HG03045 (cell line): Measurements from ENCODE around the gene FAM20C.
"Not testable (repeated sequence)": the region's sequence is repeated elsewhere in the genome, so short reads cannot be mapped to it uniquely, and the experiment has no call there.

Source experiments
- ATAC-seq: cut with Tn5 transposase; IDR thresholded peaks from one replicate; pipeline ENCODE4 v1.9.1; 2021; ENCODE audit warnings: mild to moderate bottlenecking, moderate library complexity; ENCODE audit not compliant: unreplicated experiment

The FAM20C gene

DNA sequence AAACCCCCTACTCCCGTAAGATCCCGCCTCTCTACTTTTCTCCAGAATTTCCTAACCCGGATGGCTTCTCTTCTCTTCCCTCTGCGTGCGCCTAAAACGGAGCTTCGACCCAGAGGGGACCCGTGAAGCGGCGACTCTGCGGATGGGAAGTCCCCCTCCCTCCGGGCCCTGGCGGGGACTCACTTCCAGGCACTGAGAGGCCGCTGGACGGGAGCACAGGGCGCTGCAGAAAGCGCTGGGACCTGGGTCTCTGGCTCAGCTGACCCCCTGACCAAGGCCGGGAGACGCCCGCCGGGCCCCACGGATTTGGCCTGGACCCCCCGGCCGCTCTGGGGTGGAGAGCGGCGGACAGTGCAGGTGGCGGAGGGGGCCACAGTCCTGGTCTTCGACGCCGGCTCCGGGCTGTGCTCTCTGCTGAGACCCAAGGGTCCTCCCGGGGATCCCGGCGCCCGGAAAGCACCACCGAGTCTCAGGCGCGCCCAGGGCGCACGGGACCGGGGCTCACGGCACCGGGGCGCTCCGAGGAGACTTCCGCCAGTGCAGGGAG, 96.9 kb downstream of the FAM20C start:
- no peak for ATAC-seq

- no peak for ATAC-seq
These were observed 97.6 kb downstream of the FAM20C start, which contains the start of gene FOXL3 for GRCh38 chr7:289756-290553. TSS of gene FOXL3 (plus strand) at chr7:290170. CDS start at chr7:290170, 0 bp downstream.

DNA sequence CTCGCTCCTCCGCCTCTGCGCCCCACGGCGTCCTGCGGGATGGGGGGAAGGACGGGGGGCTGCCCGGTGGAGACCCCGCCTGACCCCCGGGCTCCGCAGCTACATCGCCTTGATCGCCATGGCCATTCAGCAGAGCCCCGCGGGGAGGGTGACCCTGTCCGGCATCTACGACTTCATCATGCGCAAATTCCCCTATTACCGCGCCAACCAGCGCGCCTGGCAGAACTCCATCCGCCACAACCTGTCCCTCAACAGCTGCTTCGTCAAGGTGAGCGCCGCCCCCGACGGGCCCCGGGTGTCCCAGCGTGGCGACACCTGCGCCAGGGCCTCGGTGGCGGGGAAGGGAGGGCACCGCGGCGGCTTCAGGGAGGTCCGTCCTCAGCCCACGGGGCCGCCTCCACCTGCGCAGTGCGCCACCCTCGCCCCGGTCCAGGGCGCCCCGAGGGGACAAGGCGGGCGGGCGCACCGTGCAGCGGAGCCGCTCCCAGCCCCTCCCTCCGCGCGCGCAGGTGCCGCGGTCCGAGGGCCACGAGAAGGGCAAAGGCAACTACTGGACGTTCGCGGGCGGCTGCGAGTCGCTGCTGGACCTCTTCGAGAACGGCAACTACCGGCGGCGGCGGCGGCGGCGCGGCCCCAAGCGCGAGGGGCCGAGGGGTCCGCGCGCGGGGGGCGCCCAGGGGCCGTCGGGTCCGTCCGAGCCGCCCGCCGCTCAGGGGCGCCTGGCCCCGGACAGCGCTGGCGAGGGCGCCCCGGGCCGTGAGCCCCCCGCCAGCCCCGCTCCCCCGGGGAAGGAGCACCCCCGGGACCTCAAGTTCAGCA, 98.4 kb downstream of the FAM20C start:
- ATAC-seq: no peak

GRCh38 chr7:291373-292092, 99.2 kb downstream of the FAM20C start:
- no peak for ATAC-seq

DNA sequence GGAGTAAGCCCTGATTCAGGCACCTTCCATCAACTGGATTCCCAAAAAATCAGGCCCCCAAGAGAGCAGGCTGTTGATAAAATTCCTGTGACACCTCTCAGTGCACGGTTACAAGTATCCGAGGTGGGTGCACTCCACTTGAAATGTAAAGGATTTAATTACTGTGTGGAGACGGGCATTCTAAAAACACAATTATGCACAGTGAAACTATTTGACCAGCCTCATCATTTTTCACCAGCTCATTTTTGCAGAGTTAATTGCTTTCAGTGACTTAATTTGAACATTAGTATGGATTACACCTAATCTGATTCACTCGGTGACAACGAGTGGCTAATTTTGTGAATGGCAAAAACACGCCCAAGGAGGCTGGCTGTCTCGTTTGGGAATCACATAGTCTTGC, 99.9 kb downstream of the FAM20C start:
- ATAC-seq: no peak

DNA sequence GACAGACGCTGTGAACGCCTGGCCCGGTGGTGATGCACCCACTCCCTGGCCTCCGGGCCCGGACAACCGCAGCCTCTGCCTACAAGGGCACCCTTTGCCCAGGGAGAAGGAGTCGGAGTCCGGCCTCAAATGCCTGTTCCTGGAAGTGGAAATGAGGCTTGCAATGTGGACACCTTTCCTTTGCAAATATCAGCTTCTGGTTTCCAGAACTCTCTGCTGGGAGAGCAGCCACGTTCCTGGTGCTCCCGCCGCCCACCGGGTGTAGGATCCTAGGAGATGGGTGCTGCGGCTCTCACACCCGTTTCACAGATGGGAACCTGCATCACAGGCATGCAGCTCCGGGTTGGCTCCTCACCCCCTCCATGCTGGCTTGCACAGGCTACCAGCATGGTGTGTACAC, 100.5 kb downstream of the FAM20C start:
- ATAC-seq: no peak

DNA sequence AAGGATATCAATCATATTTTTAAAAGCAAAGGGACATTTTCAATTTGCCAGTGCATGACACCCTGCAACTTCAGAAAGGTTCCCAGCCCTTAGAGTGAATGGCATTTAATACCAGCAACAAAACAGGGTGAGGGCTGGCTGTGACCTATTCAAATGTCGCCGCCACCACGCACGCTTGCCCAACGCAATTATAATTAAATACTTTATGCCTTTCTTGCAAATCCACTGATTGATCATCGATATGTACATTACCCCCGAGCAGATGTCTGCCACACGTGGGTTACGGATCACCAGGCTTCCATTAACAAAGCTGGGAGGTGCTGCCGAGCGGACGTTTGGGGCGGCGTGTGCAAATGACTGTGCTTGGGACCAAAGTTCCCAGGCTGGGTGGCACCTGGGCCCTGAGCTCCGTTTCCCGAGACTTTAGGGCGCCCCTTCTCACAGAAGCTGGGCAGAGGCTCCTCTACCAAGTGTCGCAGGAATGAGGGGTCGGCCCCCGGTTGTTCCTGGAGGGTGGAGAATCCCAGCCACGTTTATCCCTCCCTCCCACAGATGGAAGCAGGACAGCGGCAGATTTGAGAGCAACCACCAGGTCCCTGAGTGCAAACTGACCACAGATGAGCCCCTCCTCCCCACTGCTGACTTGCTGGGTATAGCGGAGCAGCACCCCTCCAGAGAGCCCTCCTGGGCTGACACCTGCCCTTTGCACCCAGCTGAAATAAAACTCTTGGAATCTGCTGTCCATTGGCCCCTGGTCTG, 101.5 kb downstream of the FAM20C start:
- ATAC-seq: no peak

GRCh38 chr7:294440-295154, 102.2 kb downstream of the FAM20C start:
- ATAC-seq: no peak

- no peak for ATAC-seq
These were observed 103.1 kb downstream of the FAM20C start for GRCh38 chr7:295155-296154.

DNA sequence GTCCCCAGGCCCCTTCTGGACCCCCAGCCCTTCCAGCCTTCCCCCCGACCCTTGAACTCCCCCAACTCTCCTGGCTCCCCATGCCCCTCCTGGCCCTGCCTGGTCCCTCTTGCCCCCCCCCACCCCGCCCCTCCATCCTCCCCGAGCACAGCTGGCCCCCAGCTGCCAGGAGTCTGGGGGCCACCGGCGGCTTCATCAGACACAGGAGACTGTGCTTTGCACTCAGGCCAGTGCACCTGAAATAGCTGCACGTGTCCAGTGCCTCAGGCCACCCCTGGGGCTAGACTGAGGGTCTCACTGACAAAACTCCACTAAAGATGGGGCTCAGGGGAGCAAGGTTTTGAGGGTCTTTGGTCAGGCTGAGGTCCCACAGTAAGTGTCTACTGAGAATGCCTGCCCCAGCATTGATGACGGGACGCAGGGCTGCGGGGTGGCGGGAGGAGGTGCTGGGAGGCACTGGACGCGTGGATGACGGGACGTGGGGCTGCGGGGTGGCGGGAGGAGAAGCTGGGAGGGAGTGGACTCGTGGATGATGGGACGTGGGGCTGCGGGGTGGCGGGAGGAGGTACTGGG, 104.1 kb downstream of the FAM20C start:
- ATAC-seq: no peak

DNA sequence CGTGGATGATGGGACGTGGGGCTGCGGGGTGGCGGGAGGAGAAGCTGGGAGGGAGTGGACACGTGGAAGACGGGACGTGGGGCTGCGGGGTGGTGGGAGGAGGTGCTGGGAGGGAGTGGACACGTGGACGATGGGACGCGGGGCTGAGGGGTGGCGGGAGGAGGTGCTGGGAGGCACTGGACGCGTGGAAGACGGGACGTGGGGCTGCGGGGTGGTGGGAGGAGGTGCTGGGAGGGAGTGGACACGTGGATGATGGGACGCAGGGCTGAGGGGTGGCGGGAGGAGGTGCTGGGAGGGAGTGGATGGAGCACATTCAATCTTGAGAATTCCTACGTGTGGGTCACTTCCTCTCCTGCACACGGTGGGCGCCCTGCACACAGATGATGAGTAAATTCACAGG, 104.8 kb downstream of the FAM20C start:
- not testable (repeated sequence) for ATAC-seq

- no peak for ATAC-seq
These were observed 105.4 kb downstream of the FAM20C start for GRCh38 chr7:297611-298374.

DNA sequence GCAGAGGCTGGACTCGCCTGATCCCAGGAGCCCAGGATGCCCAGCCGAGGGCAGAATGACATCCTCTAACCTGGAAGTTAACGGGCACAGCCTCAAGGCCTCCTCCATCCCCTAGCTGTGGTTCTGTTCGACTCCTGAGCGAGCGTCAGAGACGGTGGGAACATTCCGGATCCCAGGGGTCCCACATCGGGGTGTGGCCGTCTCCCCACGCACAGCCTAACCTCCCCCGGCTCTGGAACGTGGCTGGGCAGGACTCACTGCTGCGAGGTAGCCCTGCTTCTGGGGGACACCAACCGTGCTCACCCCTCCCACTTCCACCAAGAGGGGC, 106.0 kb downstream of the FAM20C start:
- ATAC-seq: no peak

GRCh38 chr7:298743-299142, 106.4 kb downstream of the FAM20C start:
- ATAC-seq: no peak

DNA sequence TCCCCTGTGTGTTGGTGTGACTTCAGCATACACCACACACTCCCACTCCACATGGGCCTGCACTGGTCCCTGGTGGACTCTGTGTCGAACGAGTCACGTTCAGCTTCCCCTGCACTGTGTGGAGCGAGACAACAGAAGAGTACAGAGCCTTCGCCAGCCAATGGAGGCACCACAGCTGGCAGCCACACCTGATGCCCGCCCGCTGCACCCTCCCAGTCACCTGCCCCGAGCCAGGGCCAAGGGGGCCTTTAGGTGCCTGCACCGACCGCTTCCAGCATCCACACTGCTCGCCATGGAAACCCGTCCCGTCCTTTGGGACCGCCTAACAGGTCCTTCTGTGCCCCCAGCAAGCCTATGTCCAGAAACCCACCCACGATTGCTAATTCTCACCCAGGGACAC, 106.8 kb downstream of the FAM20C start:
- no peak for ATAC-seq

GRCh38 chr7:299628-300027, 107.3 kb downstream of the FAM20C start:
- ATAC-seq: no peak

DNA sequence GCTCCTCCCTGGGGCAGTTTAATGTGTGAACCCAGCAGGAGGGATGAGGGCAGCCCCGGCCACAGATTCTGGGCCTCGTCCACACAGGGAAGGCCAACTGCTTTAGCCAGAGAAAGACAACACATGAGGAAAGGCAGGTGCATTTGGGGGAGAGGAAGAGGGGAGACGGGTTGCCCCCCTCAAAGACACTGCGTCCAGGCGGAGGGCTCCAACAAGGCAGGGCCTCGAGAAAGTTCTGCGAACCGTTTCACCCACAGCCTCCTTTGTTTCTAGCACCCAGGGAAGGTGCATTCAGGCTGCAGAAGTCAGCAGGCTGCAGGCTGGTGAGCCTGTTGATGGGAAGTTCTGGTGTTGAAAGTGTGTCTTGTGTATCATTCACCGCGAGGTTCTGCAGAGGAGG, 107.7 kb downstream of the FAM20C start:
- ATAC-seq: no peak
